ENCODE results near the gene HNRNPH2. TPM values are rescaled to one million over a fixed set of nuclear protein-coding genes. Genes with fewer than 3 reads are reported as not detected.

HNRNPH2 gene
- total RNA-seq, 1 experiment from 2014 or later: 48.8 TPM

GRCh38 chrX:101377547-101377946, 30.5 kb upstream of the HNRNPH2 start:
- DNase-seq (ENCODE audit: low spot score): no peak
- POLR2A ChIA-PET (ENCODE audit: low non-redundant PET): no interaction called here
- H3K27ac ChIP-seq (ENCODE audit: low read depth, low read length, poor library complexity, severe bottlenecking): no peak overlapping the region
- intact Hi-C loops (cut with micrococcal nuclease; ENCODE audit: unreplicated experiment): loop anchor here (10.0 kb wide), 1 partner anchor 63 kb away; no protein-coding TSS in a partner anchor
- H3K9me3 ChIP-seq (ENCODE audit: low read depth, low read length, poor library complexity, severe bottlenecking): no peaks in the 10 kb centered on the region
- H3K4me1 ChIP-seq (ENCODE audit: insufficient read depth, low read length, poor library complexity, severe bottlenecking): no peaks in the 10 kb centered on the region
- TF ChIP-seq CTCF (conservative IDR thresholded peaks at IDR 0.05; ENCODE audit: low read depth, low read length): no peak
- no peak for TF ChIP-seq EZH2 (IDR thresholded peaks at IDR 0.05; ENCODE audit: borderline replicate concordance, low read depth, low read length, poor library complexity, severe bottlenecking)
- no TSS peak for BruUV-seq (replicated peaks)
- CTCF ChIA-PET: no interaction called here
- no peaks in the 10 kb centered on the region for H3K27me3 ChIP-seq (replicated peaks; ENCODE audit: insufficient read depth, low read depth, low read length, poor library complexity)
- no peak overlapping the region for H3K4me3 ChIP-seq (ENCODE audit: low read depth, low read length, poor library complexity, severe bottlenecking)
- no peaks in the 10 kb centered on the region for H3K36me3 ChIP-seq (ENCODE audit: insufficient read depth, low read length, poor library complexity, severe bottlenecking)

GRCh38 chrX:101383679-101384205, 24.3 kb upstream of the HNRNPH2 start:
- BruUV-seq (replicated peaks): no TSS peak
- no peak overlapping the region for H3K4me3 ChIP-seq (ENCODE audit: low read depth, low read length, poor library complexity, severe bottlenecking)
- intact Hi-C loops (cut with micrococcal nuclease; ENCODE audit: unreplicated experiment): no loop called here
- H3K4me1 ChIP-seq (ENCODE audit: insufficient read depth, low read length, poor library complexity, severe bottlenecking): no peaks in the 10 kb centered on the region
- TF ChIP-seq EZH2 (IDR thresholded peaks at IDR 0.05; ENCODE audit: borderline replicate concordance, low read depth, low read length, poor library complexity, severe bottlenecking): no peak
- no peak for TF ChIP-seq CTCF (conservative IDR thresholded peaks at IDR 0.05; ENCODE audit: low read depth, low read length)
- no peak overlapping the region for H3K27ac ChIP-seq (ENCODE audit: low read depth, low read length, poor library complexity, severe bottlenecking)
- POLR2A ChIA-PET (ENCODE audit: low non-redundant PET): no interaction called here
- H3K9me3 ChIP-seq (ENCODE audit: low read depth, low read length, poor library complexity, severe bottlenecking): no peaks in the 10 kb centered on the region
- H3K36me3 ChIP-seq (ENCODE audit: insufficient read depth, low read length, poor library complexity, severe bottlenecking): no peaks in the 10 kb centered on the region
- CTCF ChIA-PET: no interaction called here
- no peaks in the 10 kb centered on the region for H3K27me3 ChIP-seq (replicated peaks; ENCODE audit: insufficient read depth, low read depth, low read length, poor library complexity)
- DNase-seq (ENCODE audit: low spot score): no peak

GRCh38 chrX:101385026-101385684, 22.9 kb upstream of the HNRNPH2 start:
- H3K9me3 ChIP-seq (ENCODE audit: low read depth, low read length, poor library complexity, severe bottlenecking): no peaks in the 10 kb centered on the region
- POLR2A ChIA-PET (ENCODE audit: low non-redundant PET): no interaction called here
- BruUV-seq (replicated peaks): no TSS peak
- H3K27ac ChIP-seq (ENCODE audit: low read depth, low read length, poor library complexity, severe bottlenecking): no peak overlapping the region
- no peaks in the 10 kb centered on the region for H3K4me1 ChIP-seq (ENCODE audit: insufficient read depth, low read length, poor library complexity, severe bottlenecking)
- no peaks in the 10 kb centered on the region for H3K27me3 ChIP-seq (replicated peaks; ENCODE audit: insufficient read depth, low read depth, low read length, poor library complexity)
- DNase-seq (ENCODE audit: low spot score): no peak
- no peaks in the 10 kb centered on the region for H3K36me3 ChIP-seq (ENCODE audit: insufficient read depth, low read length, poor library complexity, severe bottlenecking)
- no peak overlapping the region for H3K4me3 ChIP-seq (ENCODE audit: low read depth, low read length, poor library complexity, severe bottlenecking)
- TF ChIP-seq EZH2 (IDR thresholded peaks at IDR 0.05; ENCODE audit: borderline replicate concordance, low read depth, low read length, poor library complexity, severe bottlenecking): no peak
- TF ChIP-seq CTCF (conservative IDR thresholded peaks at IDR 0.05; ENCODE audit: low read depth, low read length): no peak
- intact Hi-C loops (cut with micrococcal nuclease; ENCODE audit: unreplicated experiment): no loop called here
- CTCF ChIA-PET: no interaction called here

All from A673 (cell line).